GM12801 (cell line): ENCODE results near the gene OSTF1.

Experiments
- CTCF ChIP-seq: IDR thresholded peaks from one replicate; pipeline ENCODE4 v1.5.1; 2011; ENCODE audit warnings: control low read depth; ENCODE audit not compliant: insufficient read length; ENCODE audit errors: extremely low read depth

The OSTF1 gene

GRCh38 chr9:75181750-75182149 lies 93.4 kb downstream of the OSTF1 start:
- TF ChIP-seq CTCF = no peak

GRCh38 chr9:75183306-75183705 lies 95.0 kb downstream of the OSTF1 start:
- TF ChIP-seq CTCF = no peak

GRCh38 chr9:75184471-75184870 lies 96.2 kb downstream of the OSTF1 start:
- no peak for TF ChIP-seq CTCF

GRCh38 chr9:75185585-75186170 lies 97.4 kb downstream of the OSTF1 start:
- no peak for TF ChIP-seq CTCF

GRCh38 chr9:75186767-75187380 lies 98.6 kb downstream of the OSTF1 start:
- peak; percentile 90 for TF ChIP-seq CTCF

GRCh38 chr9:75188756-75189155 lies 100.4 kb downstream of the OSTF1 start:
- no peak for TF ChIP-seq CTCF

- TF ChIP-seq CTCF = no peak
Measured at GRCh38 chr9:75190762-75191161, 102.4 kb downstream of the OSTF1 start.
